Left kidney (tissue), 8 donors: ENCODE results near the gene SCOC. TPM values are rescaled to one million over a fixed set of nuclear protein-coding genes. Genes with fewer than 3 reads are reported as not detected.
A peak's percentile ranks its signal among the peaks of the same experiment; 100 is the strongest.

ENCODE experiments used
- DNase-seq: peaks from one replicate; pipeline ENCODE4 v3.0.0-alpha.2; 2013
- long read RNA-seq, 8 donors: transcript quantifications; one replicate each; lab custom pipeline, GENCODE V29; 2026
- polyA plus RNA-seq: library from polyadenylated mRNA; unstranded; fragments of 120-200 nt; gene quantifications from one replicate; pipeline ENCODE4 v1.2.1, GENCODE V29; 2013; ENCODE audit not compliant: insufficient read length

The SCOC gene
- polyA plus RNA-seq = 140 TPM
- long read RNA-seq, donor 1, transcript SCOC-203 (4 exons, 1,999 nt) = minor isoform, 21 of 116 reads
- long read RNA-seq, donor 1, transcript SCOC-211 (4 exons, 1,959 nt) = major isoform, 35 of 116 reads
- long read RNA-seq, donor 1, partial matches to known transcripts = 58 of 116 reads
- long read RNA-seq, donor 1, other reads (novel, unspliced or antisense) = 0 of 116 reads
- long read RNA-seq, donor 2, transcript SCOC-203 (4 exons, 1,999 nt) = minor isoform, 24 of 79 reads
- long read RNA-seq, donor 2, transcript SCOC-211 (4 exons, 1,959 nt) = major isoform, 49 of 79 reads
- long read RNA-seq, donor 2, partial matches to known transcripts = 0 of 79 reads
- long read RNA-seq, donor 2, other reads (novel, unspliced or antisense) = 0 of 79 reads
- long read RNA-seq, donor 3, transcript SCOC-211 (4 exons, 1,959 nt) = major isoform, 29 of 57 reads
- long read RNA-seq, donor 3, transcript SCOC-203 (4 exons, 1,999 nt) = minor isoform, 16 of 57 reads
- long read RNA-seq, donor 3, partial matches to known transcripts = 11 of 57 reads
- long read RNA-seq, donor 3, other reads (novel, unspliced or antisense) = 0 of 57 reads
- long read RNA-seq, donor 4, partial matches to known transcripts = 8 of 14 reads
- long read RNA-seq, donor 4, other reads (novel, unspliced or antisense) = 0 of 14 reads
- long read RNA-seq, donor 5, transcript SCOC-203 (4 exons, 1,999 nt) = minor isoform, 44 of 136 reads
- long read RNA-seq, donor 5, transcript SCOC-211 (4 exons, 1,959 nt) = major isoform, 71 of 136 reads
- long read RNA-seq, donor 5, partial matches to known transcripts = 17 of 136 reads
- long read RNA-seq, donor 5, other reads (novel, unspliced or antisense) = 0 of 136 reads
- long read RNA-seq, donor 6, transcript SCOC-203 (4 exons, 1,999 nt) = minor isoform, 13 of 52 reads
- long read RNA-seq, donor 6, transcript SCOC-211 (4 exons, 1,959 nt) = major isoform, 38 of 52 reads
- long read RNA-seq, donor 6, partial matches to known transcripts = 0 of 52 reads
- long read RNA-seq, donor 6, other reads (novel, unspliced or antisense) = 0 of 52 reads
- long read RNA-seq, donor 7, transcript SCOC-203 (4 exons, 1,999 nt) = minor isoform, 34 of 150 reads
- long read RNA-seq, donor 7, transcript SCOC-211 (4 exons, 1,959 nt) = major isoform, 72 of 150 reads
- long read RNA-seq, donor 7, partial matches to known transcripts = 35 of 150 reads
- long read RNA-seq, donor 7, other reads (novel, unspliced or antisense) = 6 of 150 reads
- long read RNA-seq, donor 8, transcript SCOC-211 (4 exons, 1,959 nt) = major isoform, 15 of 26 reads
- long read RNA-seq, donor 8, transcript SCOC-203 (4 exons, 1,999 nt) = minor isoform, 9 of 26 reads
- long read RNA-seq, donor 8, partial matches to known transcripts = 0 of 26 reads
- long read RNA-seq, donor 8, other reads (novel, unspliced or antisense) = 0 of 26 reads

DNA sequence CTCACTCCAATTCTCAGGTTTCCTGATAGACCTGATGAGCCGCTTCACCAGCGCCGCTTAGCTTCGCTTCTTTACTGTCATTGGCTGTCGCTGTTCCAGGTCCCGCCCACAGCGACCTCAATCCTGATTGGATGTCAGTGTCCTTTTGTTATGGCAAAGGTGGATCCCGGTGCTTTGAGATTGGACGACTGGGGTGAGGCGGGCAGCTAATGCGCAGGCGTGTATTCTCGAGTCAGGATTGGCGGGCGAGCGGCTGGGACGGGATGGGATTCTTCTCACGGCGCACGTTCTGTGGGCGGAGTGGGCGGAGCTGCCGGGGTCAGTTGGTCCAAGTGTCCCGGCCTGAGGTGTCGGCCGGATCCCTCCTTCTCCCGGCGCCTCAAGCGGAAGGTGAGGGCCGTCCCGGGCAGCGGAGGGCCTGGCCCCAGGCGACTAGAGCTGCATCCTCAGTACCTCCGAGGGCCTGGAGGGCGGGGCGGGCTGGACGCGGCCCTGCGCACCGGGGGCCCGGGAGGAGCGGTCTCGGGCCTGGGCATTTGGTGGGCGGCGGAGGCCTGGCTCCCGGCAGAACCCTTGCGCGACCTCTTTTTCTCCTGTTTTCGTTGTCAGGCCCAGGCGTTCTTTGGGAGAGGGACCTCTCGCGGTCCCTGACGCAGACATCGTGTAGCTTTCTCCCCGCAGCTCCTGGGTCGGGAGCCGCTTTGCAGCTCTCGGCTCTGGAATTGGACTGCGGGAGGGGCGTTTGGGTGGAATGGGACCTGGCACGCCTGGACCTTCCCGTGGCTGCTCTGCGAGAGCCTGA, at the start of gene SCOC:
SCOC (plus strand) TSS at position 319 of the 802 bp plus-strand sequence. CDS start 5,525 bp downstream, outside the sequence.
- peak; percentile 100 for DNase-seq

DNA sequence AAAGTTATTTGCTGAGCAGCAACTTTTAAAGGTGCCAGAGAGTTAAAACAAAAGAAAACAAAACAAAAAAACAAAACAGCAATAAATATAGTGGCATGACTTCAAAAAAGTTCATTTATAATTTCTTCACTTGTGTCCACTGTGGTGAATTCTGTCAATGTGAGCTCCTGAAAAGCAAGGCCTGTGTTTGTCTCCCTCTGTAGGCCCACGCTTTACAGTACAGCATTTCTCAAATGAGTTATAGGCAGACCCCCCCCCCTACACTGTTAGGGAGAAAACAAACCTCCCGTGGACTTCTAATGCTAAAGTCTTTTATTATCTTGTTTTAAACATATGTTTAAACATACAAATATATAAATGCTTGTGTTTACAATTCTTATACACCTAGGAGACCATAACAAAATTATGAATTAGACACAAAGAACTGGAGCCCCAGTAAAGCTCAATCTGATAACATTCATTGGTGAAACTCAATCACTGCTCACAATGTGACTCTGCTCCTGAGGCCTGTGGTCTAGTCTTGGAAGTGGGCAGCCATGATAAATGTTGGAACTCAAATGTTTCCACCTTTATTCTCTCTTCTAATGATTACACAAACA, 47.0 kb upstream of the SCOC start:
- no peak for DNase-seq

DNA sequence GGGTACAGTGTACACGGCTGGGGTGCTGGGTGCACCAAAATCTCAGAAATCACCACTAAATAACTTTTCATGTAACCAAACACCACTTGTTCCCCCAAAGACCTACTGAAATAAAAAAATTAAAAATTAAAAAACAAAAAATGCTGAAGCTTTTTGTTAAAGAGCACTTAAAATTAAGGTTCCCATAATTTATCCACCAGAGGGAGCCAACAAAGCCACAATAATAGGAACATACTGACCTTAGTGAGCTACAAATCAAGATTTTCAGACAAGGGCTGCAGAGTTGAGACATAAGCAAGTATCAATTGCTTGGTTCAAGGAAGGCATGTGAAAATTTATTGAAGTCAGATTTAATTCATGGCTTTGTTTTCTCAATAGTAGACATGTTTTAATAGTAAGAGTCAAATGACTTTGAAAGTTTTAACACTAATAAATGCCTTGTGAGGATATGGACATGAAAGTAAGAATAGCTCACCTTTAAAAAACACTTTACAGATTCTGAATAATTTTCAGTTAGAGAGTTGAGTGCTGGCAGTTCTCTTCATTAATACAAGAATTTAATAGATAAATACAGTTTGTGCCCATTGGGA, 43.0 kb upstream of the SCOC start:
- peak; percentile 47 for DNase-seq

DNA sequence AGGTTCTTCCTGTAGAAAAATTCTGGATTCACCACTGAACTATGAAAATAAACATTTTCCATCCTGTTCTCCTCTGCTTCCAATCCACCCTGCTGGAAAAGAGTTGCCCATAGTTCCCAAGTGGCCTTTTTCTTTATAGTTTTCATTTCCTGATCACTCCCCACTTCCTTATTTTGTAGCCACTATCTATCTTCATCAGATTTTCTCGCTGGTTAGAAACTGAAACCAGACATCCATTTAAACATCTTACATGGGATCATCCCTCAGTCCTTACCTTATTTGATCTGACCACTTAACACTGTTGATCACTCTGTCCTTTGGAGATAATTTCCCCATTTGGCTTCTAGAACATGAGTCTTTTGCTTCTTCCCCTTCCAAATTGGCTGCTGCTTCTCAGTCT, 42.2 kb upstream of the SCOC start:
- DNase-seq = no peak

DNA sequence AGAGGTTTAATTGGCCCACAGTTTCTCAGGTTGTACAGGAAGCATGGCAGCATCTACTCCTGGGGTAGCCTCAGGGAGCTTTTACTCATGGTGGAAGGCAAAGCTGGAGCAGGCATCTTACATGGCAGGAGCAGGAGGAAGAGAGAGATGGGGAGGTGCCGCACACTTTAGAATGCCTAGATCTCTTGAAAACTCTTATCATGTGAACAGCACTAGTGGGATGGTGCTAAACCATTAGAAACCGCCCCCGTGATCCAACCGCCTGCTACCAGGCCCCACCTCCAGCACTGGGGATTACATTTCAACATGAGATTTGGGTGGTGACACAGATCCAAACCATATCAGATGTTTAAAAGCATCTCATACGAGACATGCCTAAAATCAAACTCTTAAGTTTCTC, 41.6 kb upstream of the SCOC start:
- DNase-seq = no peak

DNA sequence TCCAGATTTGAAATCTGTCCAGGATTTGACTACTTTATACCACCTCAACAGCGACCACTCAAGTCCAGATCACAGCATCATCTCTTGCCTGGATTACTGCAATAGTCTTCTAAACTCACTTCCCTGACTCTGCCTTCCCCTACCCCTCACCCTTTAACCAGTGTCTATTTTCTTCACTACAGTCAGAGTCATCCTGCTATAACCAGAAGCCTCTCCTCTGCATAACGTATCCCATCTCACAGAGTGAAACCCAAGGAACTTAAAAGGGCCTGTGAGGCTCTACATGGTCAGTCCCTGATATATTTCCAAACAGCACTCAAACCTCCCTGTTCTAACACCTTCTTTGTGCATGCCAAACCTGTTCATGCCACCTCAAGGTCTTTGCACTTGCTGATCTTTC, 40.7 kb upstream of the SCOC start:
- no peak for DNase-seq

DNA sequence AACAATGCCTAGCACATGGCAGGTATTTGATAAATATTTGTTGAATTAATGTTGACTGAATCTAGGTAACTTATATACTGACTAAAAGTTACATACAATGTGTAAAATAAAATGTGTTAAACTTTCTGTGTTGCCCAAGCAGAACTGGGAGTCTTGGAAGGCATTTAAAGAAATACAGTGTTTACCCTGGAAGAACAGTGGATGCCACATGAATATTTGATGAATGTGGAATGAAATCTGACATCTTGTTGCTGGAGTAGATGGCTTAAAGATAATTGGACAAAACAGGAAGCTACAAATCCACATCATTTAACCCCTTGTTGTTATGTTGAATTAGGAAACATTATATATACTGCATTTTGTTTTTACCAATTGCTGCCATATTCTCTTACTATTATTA, 39.9 kb upstream of the SCOC start:
- DNase-seq = no peak

DNA sequence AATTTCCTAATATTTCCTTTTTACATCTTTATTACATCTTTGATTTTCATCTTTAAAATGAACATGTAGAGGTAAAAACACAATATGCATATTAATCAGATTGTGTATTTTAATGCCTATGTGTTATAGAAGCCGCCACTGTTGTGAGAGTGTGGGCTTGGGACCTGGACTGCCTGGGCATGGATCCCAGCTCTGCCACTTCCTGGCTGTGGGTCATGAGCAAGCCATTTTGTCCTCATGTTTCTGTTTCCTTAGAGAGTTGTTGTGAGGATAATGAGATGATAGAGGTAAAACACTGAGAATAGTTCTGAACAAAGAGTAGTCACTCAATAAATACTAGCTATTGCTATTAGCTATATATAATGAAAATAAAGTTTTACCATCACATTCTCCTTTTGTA, 38.4 kb upstream of the SCOC start:
- no peak for DNase-seq

DNA sequence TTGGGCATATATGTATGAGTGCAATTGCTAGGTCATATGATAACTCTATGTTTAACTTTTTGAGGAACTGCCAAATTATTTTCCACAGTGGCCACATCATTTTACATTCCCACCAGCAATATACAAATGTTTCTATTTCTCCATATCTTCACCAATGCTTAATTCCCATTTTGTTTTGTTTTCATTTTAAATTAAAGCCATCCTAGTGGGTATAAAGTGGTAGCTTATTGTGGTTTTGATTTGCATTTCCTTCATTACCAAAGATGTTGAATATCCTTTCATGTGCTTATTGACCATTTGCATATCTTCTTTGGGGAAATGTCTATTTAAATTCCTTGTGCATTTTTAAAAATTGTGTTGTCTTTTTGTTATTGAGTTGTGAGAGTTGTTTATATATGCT, 36.7 kb upstream of the SCOC start:
- DNase-seq = no peak

DNA sequence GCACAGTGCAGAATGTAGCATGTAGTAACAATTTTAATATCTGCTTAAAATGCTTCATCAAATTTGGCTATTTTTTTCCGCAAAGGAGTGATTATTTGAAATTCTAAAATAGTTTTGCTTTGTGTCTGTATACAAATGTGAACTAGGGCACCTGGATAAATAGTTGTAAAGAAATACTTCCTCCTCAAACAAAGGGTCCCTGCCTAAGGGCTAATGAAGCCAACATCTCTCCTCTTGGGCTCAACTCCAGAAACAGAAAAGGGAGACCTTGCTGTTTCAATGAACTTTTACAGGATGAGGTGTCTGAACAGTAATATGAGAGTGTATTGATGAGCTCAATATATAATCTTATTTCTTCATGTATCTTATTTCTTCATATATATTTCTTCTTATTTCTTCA, 30.8 kb upstream of the SCOC start:
- no peak for DNase-seq

DNA sequence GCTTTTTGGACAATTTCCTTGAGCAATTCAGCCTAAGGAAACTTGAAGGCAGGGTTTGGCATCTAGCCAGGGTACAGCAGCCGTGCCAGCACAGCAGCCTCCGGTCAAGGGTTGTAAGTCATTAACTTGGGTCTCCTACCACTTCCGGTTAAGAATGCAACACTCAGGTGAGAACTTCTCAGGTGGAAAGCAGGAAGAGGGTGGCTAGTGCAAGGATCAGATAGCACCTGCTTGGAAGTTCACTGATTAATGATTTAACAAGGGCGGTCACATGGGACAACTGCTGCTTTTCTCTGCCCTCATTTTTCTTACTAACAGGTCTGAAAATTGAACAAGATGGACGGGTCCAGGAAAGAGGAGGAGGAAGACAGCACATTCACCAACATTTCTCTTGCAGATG, 30.1 kb upstream of the SCOC start:
- peak; percentile 81 for DNase-seq

DNA sequence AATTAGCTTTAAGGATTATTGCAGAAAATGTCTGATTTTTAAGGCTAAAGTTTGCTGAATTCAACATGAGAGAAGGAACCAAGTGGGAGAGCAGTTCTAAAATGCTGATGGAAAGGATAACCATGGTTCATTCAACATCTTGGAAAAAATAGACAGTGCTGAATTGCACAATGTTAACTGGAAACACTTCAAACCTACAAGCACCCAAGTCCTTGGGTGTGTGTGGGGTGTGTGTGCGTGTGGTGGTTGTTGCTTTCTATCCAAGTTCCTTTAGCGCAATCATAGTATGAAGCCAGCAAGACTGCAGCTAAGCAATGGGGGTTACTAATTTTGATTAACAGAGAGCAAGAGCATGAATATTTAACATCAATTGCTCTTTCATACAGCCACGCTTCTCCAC, 29.3 kb upstream of the SCOC start:
- no peak for DNase-seq

DNA sequence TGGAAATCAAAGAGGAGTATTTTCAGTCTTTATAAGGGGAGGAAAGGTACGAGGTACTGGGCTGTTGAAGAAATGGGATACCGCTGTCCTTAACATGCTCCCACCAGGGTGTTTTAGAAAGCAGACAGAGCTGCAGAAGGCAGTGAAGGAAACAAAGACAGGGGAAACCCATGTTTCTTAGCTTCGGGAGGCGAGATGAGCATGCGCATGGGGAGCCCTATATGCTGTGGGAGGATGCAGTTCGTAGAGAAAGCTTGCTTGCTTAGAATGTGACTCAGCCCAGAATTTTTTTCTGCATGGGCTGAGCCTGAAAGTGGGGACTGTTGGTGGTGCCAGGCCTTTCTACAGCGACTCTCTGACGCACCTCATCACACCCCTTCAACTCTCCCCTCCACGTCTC, 28.8 kb upstream of the SCOC start:
- no peak for DNase-seq

DNA sequence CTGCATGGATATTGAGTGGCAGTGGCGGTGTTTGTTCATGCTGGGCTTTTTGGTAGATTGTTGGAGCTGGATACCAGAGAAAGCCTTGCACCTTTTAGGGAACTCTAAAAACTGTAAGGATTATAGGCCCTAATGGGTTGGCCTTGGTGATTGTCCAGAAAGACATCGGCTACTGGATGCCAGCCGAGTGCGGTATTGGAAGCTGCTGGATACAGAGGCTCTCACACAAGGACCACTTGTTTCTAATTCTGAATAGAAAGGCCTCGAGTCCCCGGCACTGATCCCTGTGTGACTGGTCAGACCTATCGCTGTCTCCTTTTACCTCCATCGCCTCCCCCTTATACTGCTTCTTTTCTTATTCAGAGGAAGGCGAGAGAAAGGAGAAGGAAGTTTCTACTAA, 27.3 kb upstream of the SCOC start:
- no peak for DNase-seq

DNA sequence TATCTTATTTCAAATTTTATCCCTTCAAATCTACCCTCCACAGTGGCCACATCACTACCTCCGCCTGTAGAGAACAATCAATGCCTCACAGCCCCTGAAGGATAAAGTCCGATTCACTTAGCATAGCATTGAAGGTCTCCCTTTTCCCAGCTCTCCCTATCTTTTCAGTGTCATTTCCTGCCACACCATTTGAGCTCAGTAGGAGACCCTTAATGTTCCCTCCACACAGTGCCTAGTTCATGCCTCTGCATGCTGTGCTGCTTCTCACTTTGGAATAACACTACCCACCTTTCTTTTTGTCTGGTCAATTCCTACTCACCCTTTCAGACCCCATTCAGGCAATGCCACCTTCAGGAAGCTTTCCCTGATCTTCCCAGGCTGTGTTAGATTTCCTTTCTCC, 23.6 kb upstream of the SCOC start:
- no peak for DNase-seq

DNA sequence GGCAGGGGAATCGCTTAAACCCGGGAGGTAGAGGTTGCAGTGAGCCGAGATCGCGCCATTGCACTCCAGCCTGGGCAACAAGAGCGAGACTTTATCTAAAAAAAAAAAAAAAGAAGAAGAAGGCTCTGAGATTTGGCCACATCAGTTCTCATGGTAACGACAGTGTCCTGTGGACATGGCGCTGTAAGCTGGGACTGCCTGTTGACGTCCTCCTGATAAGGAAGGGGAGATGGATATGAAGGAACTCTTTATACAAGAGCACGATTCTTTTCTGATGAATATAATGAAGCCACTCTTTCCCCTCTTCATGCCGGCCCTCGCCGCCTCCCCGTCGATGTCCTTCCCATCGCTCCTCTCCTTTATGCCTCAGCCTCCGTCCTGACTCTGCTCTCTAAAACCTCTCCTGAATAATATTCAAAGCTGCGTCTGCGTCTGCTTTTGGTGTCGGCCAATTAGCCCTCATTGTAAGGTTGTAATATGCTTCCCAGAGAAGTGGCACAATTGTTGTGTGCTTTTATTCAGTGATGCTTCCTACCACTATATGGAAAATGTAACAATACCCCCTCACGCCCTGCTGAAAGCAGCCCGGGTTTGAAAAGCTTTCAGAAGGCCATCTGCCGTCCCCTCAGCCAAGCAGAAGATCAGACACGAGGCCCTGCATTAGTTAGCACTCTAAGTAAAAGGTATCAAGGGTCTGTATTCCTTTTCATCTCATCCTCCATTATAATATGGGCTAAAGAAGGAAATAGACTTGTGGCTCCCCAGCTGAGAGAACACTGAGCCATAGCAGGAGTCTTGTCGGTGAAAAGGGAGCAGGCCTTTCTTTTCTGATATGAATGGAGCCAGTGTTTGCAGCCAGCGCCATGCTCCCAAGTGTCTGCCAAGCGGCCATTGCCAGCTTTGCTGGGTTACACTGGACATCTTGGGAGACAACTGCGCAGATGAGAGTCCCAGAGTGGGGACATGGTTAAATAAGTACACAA, 22.1 kb upstream of the SCOC start:
- DNase-seq = no peak

DNA sequence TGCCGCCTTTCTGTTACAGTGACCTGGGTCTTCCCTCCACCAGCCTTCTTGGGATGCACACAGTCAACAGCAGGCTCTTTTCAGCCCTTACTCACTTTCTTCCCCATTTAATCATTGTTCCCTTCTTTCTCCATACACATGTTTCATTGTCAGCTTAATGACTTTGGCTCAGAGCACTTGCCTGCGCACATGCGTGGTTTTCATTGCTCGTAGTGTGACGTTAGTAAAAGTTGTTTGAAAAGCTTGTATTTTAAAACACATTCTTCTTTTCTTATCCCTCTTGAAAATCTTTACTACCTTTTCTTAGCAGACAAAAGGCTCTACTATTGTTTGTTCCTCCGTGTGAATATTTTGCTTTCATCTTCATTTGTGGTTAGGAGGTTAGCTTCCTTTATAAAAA, 19.7 kb upstream of the SCOC start:
- no peak for DNase-seq

DNA sequence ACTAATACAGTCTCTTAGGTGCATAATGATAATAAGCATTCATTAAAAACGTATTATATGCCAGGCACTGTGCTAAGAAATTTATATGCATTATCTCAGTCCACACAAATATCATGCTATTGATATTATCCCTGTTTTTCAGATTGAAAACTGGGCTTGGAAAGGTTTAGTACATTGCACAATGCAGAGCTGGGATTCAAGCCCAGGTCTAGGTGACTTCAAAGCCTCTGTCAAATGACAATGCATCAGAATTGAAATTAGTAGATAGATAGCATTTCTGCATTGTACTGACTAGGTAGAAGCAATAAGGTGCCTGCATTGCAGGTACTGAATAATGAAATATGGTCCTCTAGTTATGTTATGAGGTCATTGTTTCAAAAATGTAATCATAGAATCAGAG, 18.2 kb upstream of the SCOC start:
- DNase-seq = no peak

DNA sequence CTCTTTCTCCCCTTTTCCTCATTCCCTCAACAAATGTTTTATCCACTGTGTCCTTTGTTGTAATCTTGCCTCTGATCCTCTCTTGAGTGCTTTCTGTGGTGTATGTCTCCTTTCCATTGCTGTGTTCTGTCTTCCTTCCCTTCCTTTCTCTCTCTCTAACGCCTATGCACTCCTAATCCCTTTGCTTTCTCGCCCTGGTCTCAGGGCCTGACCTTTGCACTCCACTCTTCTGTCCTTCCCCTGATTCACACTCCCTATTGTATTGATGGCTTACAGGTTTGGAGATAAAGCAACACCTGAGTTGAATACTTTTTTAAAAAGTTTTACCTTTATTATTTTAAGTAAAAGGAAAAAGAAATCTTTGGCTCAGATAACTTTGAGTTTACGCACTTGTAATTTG, 15.6 kb upstream of the SCOC start:
- no peak for DNase-seq
